GM13976 (cell line): ENCODE measurements around the gene ANO2.

Source experiments
- DNase-seq: peaks from one replicate; pipeline ENCODE4 v3.0.0; 2012; ENCODE audit warnings: low spot score
- in situ Hi-C: fragments of 300-500 bp; cut with MboI; formaldehyde crosslinking; loops from one replicate; pipeline ENCODE4 v1.12.0; 2022; ENCODE audit warnings: low sequenced_read_pairs, mixed read lengths, inconsistent platforms; ENCODE audit not compliant: unreplicated experiment
- TF ChIP-seq, protein P1 (sequence below): IDR thresholded peaks from 2 replicates; pipeline ENCODE4 v1.5.1; 2012; ENCODE audit warnings: borderline replicate concordance, mild to moderate bottlenecking; ENCODE audit not compliant: insufficient read depth; ENCODE audit errors: extremely low read depth, missing control alignments, control extremely low read depth

Gene ANO2

DNA sequence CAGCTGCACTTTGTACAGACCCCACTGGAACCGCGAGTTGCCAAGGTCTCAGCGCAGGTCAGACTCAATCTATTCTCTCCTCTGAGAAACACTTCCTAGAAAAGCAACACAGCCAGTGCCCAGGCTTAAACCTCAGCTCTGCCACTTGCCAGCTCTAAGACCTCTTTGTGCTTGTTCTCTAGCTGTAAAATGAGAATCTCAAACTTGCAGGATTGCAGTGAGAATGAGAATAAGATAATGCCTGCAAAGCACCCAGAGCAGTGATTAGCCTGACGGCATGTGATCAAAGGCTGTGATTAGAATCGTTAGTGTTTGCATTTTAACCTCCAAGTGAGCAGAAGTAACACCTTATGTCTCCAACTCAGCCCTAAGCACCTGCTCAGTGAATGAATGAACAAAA is 21.3 kb downstream of the ANO2 start:
- no peak for DNase-seq
- in situ Hi-C loops: no loop called here
- TF ChIP-seq, protein P1, sequence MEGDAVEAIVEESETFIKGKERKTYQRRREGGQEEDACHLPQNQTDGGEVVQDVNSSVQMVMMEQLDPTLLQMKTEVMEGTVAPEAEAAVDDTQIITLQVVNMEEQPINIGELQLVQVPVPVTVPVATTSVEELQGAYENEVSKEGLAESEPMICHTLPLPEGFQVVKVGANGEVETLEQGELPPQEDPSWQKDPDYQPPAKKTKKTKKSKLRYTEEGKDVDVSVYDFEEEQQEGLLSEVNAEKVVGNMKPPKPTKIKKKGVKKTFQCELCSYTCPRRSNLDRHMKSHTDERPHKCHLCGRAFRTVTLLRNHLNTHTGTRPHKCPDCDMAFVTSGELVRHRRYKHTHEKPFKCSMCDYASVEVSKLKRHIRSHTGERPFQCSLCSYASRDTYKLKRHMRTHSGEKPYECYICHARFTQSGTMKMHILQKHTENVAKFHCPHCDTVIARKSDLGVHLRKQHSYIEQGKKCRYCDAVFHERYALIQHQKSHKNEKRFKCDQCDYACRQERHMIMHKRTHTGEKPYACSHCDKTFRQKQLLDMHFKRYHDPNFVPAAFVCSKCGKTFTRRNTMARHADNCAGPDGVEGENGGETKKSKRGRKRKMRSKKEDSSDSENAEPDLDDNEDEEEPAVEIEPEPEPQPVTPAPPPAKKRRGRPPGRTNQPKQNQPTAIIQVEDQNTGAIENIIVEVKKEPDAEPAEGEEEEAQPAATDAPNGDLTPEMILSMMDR: no peak

DNA sequence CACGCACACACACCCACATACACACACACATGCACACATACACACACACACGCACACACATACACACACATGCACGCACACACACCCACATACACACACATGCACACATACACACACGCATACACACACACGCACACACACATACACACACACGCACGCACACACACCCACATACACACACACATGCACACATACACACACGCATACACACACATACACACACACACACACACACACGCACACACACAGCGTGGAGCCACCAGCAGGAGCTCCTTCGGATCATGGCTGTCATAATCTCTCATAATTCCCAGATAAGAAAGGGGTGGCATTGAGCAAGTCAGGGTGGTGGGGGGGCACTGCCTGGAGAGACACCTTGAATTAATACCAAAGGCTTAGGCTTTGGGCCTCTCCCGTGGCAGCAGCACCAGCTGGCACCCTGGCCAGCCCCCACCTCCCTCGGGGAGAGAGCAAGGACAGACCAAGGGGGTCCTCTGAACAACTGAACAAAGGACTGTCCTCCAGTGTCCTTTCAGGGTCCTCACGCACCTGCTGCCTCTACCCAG is 21.9 kb downstream of the ANO2 start:
- in situ Hi-C loops: no loop called here

DNA sequence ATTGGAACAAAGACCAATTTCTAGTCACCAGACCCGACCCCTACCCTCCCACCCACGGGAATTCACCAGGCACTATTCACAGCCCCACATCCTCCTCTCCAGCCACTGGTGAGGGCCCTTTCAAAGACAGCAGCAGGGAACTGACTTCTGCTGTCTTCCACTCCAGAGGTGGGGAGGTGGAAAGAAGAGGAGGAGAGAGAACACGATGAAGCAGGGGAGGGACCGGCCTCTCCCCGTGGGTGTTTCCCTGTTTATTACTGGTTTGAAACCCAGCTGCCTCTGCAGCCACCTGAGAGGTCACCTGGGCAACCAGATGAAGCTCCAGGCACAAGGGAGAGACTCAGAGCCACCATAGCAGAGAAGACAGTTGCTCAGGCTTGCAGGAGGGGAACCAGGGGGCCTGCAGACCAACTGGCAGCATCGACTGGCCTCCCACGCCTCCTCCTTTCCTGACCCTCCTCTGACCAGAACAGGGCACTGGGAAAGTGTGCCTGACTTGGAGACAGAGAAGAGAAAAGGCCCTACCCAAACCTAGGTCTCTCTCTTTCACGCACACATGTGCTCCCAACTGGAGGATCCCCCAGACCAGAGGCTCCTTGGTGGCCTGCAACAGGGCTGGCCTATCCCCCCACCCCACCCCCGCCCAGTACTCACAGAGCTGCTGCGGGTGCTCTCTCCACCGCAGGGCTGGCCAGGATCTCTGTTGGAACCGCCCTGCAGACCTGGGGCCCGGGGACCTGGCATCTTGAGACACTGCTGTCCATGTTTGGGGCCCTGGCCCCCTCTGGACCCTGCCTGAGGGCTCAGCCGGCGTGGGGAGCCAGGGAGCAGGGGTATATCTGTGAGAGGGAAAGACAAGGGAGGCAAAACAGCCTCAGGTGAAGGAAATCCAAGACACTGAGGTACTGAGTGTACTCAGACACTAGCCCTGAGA is 22.8 kb downstream of the ANO2 start:
- peak; percentile 18 for DNase-seq
- in situ Hi-C loops: no loop called here
- TF ChIP-seq, protein P1: no peak

More for the DNA sequence above, 21.9 kb downstream of the ANO2 start:
- DNase-seq: no peak
- TF ChIP-seq, protein P1: no peak

DNA sequence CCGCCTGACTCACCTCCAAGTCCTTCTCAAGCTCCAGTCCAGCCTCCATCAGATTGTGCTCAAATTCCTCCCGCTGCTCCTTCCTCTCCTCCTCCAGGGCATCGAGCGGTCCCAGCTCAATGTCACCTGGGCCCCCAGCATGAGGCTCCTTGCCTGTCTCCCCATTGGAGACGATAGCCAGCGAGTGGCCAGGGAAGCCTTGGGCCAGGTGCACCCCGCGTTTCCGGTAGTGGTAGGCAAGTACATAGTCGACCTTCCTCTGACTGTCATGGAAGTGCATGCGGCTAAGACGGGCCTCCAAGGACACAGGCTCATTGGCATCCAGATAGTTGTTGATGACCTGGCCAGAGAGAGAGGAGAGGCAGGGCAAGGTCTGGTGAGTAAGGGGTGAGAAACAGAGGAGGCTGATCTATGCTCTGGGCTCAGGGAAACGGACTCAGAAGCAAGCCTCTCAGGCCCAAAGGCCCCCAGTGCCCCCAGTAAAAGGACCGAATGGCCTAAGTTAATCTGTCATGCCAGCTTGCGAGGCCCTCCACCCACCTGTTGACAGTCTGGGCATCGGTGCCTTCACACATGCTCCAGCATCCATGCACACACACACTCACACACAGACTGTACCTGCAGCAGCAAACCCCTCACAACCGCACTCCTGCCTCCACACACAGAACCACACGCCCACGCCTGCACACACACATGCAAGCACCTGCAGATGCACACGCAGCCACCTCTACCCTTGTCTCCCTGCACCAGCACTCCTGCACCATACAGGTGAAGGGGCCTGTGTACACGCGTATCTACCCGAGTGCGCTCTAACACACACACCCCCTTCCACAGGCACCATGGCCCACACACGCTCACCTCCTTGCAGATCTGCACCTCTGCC is 23.8 kb downstream of the ANO2 start:
- in situ Hi-C loops: no loop called here
- TF ChIP-seq, protein P1: no peak

DNA sequence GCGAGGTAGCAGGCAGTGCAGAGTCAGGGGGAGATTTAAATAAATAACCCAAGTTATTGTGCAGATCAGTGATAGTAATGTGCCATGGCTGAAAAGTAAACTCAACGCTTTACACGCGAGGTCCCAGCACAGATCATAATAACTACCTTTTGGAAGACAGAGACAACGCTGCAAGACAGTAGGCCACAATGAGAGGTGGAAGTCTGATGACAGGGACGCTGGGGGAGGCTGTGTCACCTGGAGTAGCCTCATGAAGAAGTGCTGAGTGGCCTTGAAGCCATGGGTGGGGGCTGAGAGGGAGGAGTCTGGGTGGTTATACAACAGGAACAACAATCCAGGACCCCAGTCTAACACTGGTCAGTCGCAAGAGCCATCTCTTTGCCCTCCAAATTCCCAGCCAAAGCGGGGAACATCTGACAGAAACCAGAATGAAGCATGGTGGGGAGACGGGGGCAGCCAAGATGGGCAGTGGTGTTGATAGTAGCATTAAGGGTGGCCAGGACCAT is 28.2 kb downstream of the ANO2 start:
- DNase-seq: no peak
- TF ChIP-seq, protein P1: no peak
- in situ Hi-C loops: no loop called here

More for the DNA sequence above, 23.8 kb downstream of the ANO2 start:
- DNase-seq: peak; percentile 6

DNA sequence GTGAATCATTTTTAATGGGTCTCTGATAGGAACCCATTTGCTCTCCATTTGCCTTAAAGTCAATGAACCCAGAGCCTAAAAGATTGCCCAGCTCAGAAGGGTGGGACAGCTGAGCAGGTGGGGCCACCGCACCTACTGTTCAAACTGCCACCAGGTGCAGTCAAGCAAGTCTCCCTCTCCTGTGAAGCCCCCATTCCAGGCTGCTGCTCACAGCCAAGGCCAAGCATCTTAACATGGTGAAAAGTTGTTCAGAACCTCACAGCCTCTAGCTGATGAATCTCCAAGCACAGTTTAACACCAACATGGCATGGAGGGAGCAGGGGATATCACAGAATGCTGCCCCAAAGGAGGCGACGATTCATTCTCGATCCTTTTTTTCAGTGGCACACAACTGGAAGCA is 29.5 kb downstream of the ANO2 start:
- no peak for DNase-seq
- TF ChIP-seq, protein P1: no peak
- in situ Hi-C loops: no loop called here
